Muscle layer of duodenum (tissue), 2 donors: ENCODE data around the gene WDR93.

Experiments used
- H3K27ac ChIP-seq: one replicate; pipeline ENCODE4 v1.7.0; 2013; ENCODE audit warnings: mild to moderate bottlenecking, low read length
- H3K27me3 ChIP-seq: one replicate; pipeline ENCODE4 v1.7.0; 2013; ENCODE audit warnings: low read depth, mild to moderate bottlenecking, control low read depth, low read length
- H3K36me3 ChIP-seq, 2 donors: one replicate each; pipeline ENCODE4 v1.7.0; 2013; ENCODE audit warnings: low read length in 2 of 2, control low read depth in 1 of 2, mild to moderate bottlenecking in 1 of 2; ENCODE audit not compliant: insufficient read depth in 2 of 2, control insufficient read depth in 1 of 2
- H3K4me1 ChIP-seq, 2 donors: one replicate each; pipeline ENCODE4 v1.7.0; 2013; ENCODE audit warnings: low read length in 2 of 2, mild to moderate bottlenecking in 2 of 2, control low read depth in 1 of 2, moderate library complexity in 1 of 2; ENCODE audit not compliant: insufficient read depth in 2 of 2, control insufficient read depth in 1 of 2
- H3K4me3 ChIP-seq, 2 donors: one replicate each; pipeline ENCODE4 v1.7.0; 2013; ENCODE audit warnings: low read length in 2 of 2, low read depth in 1 of 2, mild to moderate bottlenecking in 1 of 2
- H3K9me3 ChIP-seq, 2 donors: one replicate each; pipeline ENCODE4 v1.7.0; 2013; ENCODE audit warnings: low read length in 2 of 2, control low read depth in 1 of 2, mild to moderate bottlenecking in 1 of 2; ENCODE audit not compliant: control insufficient read depth in 1 of 2
- donor health status: healthy.

WDR93 gene

GRCh38 chr15:89652666-89653065, 37.9 kb upstream of the WDR93 start:
- Histone ChIP-seq H3K4me3 (no peak overlapping the region), H3K27ac (no peak overlapping the region), H3K9me3 (no peaks in the 10 kb centered on the region), H3K36me3 (peaks cover 0 to 5% of the 10 kb centered on the region in 2 donors), H3K4me1 (peaks cover 0 to 17% of the 10 kb centered on the region in 2 donors), H3K27me3 (no peaks in the 10 kb centered on the region)

- Histone ChIP-seq H3K36me3 (peaks cover 0 to 5% of the 10 kb centered on the region in 2 donors), H3K27me3 (no peaks in the 10 kb centered on the region), H3K4me1 (peaks cover 0 to 17% of the 10 kb centered on the region in 2 donors), H3K27ac (no peak overlapping the region), H3K4me3 (no peak overlapping the region), H3K9me3 (no peaks in the 10 kb centered on the region)
Measured at GRCh38 chr15:89653578-89653977, 37.0 kb upstream of the WDR93 start.

GRCh38 chr15:89654301-89654761, 36.3 kb upstream of the WDR93 start:
- Histone ChIP-seq H3K4me3 (peak overlapping the region; percentile 56 to 84), H3K27me3 (no peaks in the 10 kb centered on the region), H3K4me1 (peaks cover 0 to 17% of the 10 kb centered on the region in 2 donors), H3K9me3 (no peaks in the 10 kb centered on the region), H3K27ac (no peak overlapping the region), H3K36me3 (peaks cover 0 to under 1% of the 10 kb centered on the region in 2 donors)

GRCh38 chr15:89654847-89655805, 35.5 kb upstream of the WDR93 start, which contains the start of gene KIF7:
KIF7 (minus strand) TSS chr15:89655467; CDS start chr15:89652930, 2,537 bp downstream.
- no peaks in the 10 kb centered on the region for H3K27me3 ChIP-seq
- H3K4me1 ChIP-seq, result peaks cover 0 to 17% of the 10 kb centered on the region in 2 donors
- H3K36me3 ChIP-seq, result no peaks in the 10 kb centered on the region
- H3K4me3 ChIP-seq, result peak within 1 kb of the TSS; percentile 56 to 84
- H3K9me3 ChIP-seq, result no peaks in the 10 kb centered on the region
- no peak within 1 kb of the TSS for H3K27ac ChIP-seq

GRCh38 chr15:89656116-89656815, 34.3 kb upstream of the WDR93 start:
- H3K4me3 ChIP-seq, result no peak overlapping the region
- no peak overlapping the region for H3K27ac ChIP-seq
- H3K9me3 ChIP-seq, result no peaks in the 10 kb centered on the region
- H3K27me3 ChIP-seq, result no peaks in the 10 kb centered on the region
- H3K4me1 ChIP-seq, result peaks cover 0 to 17% of the 10 kb centered on the region in 2 donors
- H3K36me3 ChIP-seq, result no peaks in the 10 kb centered on the region

GRCh38 chr15:89657686-89658200, 32.9 kb upstream of the WDR93 start:
- Histone ChIP-seq H3K9me3 (no peaks in the 10 kb centered on the region), H3K4me3 (no peak overlapping the region), H3K27ac (no peak overlapping the region), H3K36me3 (no peaks in the 10 kb centered on the region), H3K27me3 (no peaks in the 10 kb centered on the region), H3K4me1 (peaks cover 4 to 17% of the 10 kb centered on the region in 2 donors)

GRCh38 chr15:89659295-89659694, 31.3 kb upstream of the WDR93 start:
- Histone ChIP-seq H3K27me3 (no peaks in the 10 kb centered on the region), H3K4me1 (peaks cover 5 to 15% of the 10 kb centered on the region in 2 donors), H3K4me3 (no peak overlapping the region), H3K36me3 (no peaks in the 10 kb centered on the region), H3K9me3 (no peaks in the 10 kb centered on the region), H3K27ac (no peak overlapping the region)

GRCh38 chr15:89660556-89660955, 30.1 kb upstream of the WDR93 start:
- H3K36me3 ChIP-seq, result no peaks in the 10 kb centered on the region
- H3K4me3 ChIP-seq, result no peak overlapping the region
- H3K27me3 ChIP-seq, result no peaks in the 10 kb centered on the region
- H3K9me3 ChIP-seq, result no peaks in the 10 kb centered on the region
- H3K27ac ChIP-seq, result no peak overlapping the region
- peaks cover 5 to 10% of the 10 kb centered on the region in 2 donors for H3K4me1 ChIP-seq

GRCh38 chr15:89662893-89663626, 27.6 kb upstream of the WDR93 start:
- Histone ChIP-seq H3K4me3 (no peak overlapping the region), H3K9me3 (no peaks in the 10 kb centered on the region), H3K27me3 (no peaks in the 10 kb centered on the region), H3K27ac (peak overlapping the region; percentile 69), H3K36me3 (no peaks in the 10 kb centered on the region), H3K4me1 (peaks cover 5 to 8% of the 10 kb centered on the region in 2 donors)

GRCh38 chr15:89664441-89665350, 25.9 kb upstream of the WDR93 start:
- Histone ChIP-seq H3K4me3 (no peak overlapping the region), H3K4me1 (peaks cover 5 to 8% of the 10 kb centered on the region in 2 donors), H3K9me3 (no peaks in the 10 kb centered on the region), H3K36me3 (no peaks in the 10 kb centered on the region), H3K27me3 (no peaks in the 10 kb centered on the region), H3K27ac (no peak overlapping the region)
